Endothelial cell (in vitro differentiated cells): ENCODE data around the gene ATG7. TPM values are rescaled to one million over a fixed set of nuclear protein-coding genes. Genes with fewer than 3 reads are reported as not detected.

Experiments
- DNase-seq: peaks from one replicate; pipeline ENCODE4 v3.0.0; 2021; ENCODE audit warnings: low spot score
- H3K27ac Mint-ChIP-seq: one replicate; pipeline ENCODE4 v1.8.0; 2021; ENCODE audit warnings: mixed read lengths, inconsistent platforms; ENCODE audit not compliant: unreplicated experiment
- H3K27me3 Mint-ChIP-seq: one replicate; pipeline ENCODE4 v1.8.0; 2021; ENCODE audit warnings: mild to moderate bottlenecking, moderate library complexity, mixed read lengths, inconsistent platforms; ENCODE audit not compliant: unreplicated experiment
- H3K36me3 Mint-ChIP-seq: one replicate; pipeline ENCODE4 v1.8.0; 2021; ENCODE audit warnings: mild to moderate bottlenecking, low read depth, mixed read lengths, inconsistent platforms; ENCODE audit not compliant: unreplicated experiment
- H3K4me1 Mint-ChIP-seq: one replicate; pipeline ENCODE4 v1.8.0; 2021; ENCODE audit warnings: mild to moderate bottlenecking, mixed read lengths, inconsistent platforms; ENCODE audit not compliant: unreplicated experiment
- H3K4me3 Mint-ChIP-seq: one replicate; pipeline ENCODE4 v1.8.0; 2021; ENCODE audit warnings: mild to moderate bottlenecking, mixed read lengths, inconsistent platforms; ENCODE audit not compliant: unreplicated experiment
- H3K9me3 Mint-ChIP-seq: one replicate; pipeline ENCODE4 v1.8.0; 2021; ENCODE audit warnings: mixed read lengths, inconsistent platforms; ENCODE audit not compliant: unreplicated experiment
- CTCF ChIP-seq: fragments of 200-600 bp; sonication (generic); IDR thresholded peaks from one replicate; pipeline ENCODE4 v1.5.0; 2021; ENCODE audit warnings: antibody characterized with exemption; ENCODE audit not compliant: unreplicated experiment
- total RNA-seq: library from RNA; stranded (reverse); fragmentation: NEBNext Ultra II Directional; extraction: Animal tissue kit (Norgen Biotek cat#: 25700); gene quantifications from one replicate; pipeline ENCODE4 v1.2.1, GENCODE V29; 2021; ENCODE audit not compliant: unreplicated experiment

Gene ATG7
- total RNA-seq, 1 donor from 2014 or later, result 30.6 TPM

GRCh38 chr3:11543948-11544387 is 271.8 kb downstream of the ATG7 start:
- no peak for TF ChIP-seq CTCF
- H3K4me3 Mint-ChIP-seq, result no peak overlapping the region

GRCh38 chr3:11544412-11545181 is 272.4 kb downstream of the ATG7 start:
- H3K4me1 Mint-ChIP-seq, result peaks cover 31% of the 10 kb centered on the region
- TF ChIP-seq CTCF, result no peak
- peaks cover 3% of the 10 kb centered on the region for H3K27me3 Mint-ChIP-seq
- H3K4me3 Mint-ChIP-seq, result no peak overlapping the region
- no peak for DNase-seq
- H3K9me3 Mint-ChIP-seq, result no peaks in the 10 kb centered on the region
- H3K27ac Mint-ChIP-seq, result peak overlapping the region; percentile 9
- H3K36me3 Mint-ChIP-seq, result no peaks in the 10 kb centered on the region

More at GRCh38 chr3:11543948-11544387, 271.8 kb downstream of the ATG7 start:
- Mint-ChIP-seq H3K4me1 (peaks cover 24% of the 10 kb centered on the region), H3K27ac (no peak overlapping the region), H3K36me3 (no peaks in the 10 kb centered on the region), H3K9me3 (no peaks in the 10 kb centered on the region), H3K27me3 (peaks cover 3% of the 10 kb centered on the region)
- DNase-seq, result no peak

- H3K4me3 Mint-ChIP-seq, result no peak overlapping the region
- TF ChIP-seq CTCF, result no peak
- H3K27ac Mint-ChIP-seq, result peak overlapping the region; percentile 9
- no peak for DNase-seq
- H3K4me1 Mint-ChIP-seq, result peaks cover 37% of the 10 kb centered on the region
- no peaks in the 10 kb centered on the region for H3K36me3 Mint-ChIP-seq
- peaks cover 3% of the 10 kb centered on the region for H3K27me3 Mint-ChIP-seq
- no peaks in the 10 kb centered on the region for H3K9me3 Mint-ChIP-seq
Observed at GRCh38 chr3:11545186-11545851, 273.1 kb downstream of the ATG7 start.

- Mint-ChIP-seq H3K27me3 (peaks cover 3% of the 10 kb centered on the region), H3K27ac (peak overlapping the region; percentile 67), H3K36me3 (peaks cover 4% of the 10 kb centered on the region), H3K4me1 (peaks cover 46% of the 10 kb centered on the region), H3K9me3 (no peaks in the 10 kb centered on the region), H3K4me3 (no peak overlapping the region)
- no peak for DNase-seq
- TF ChIP-seq CTCF, result no peak
Observed at GRCh38 chr3:11546657-11547302, 274.6 kb downstream of the ATG7 start.
